GM21381 (cell line): Measurements from ENCODE around the gene MTHFR.
A peak's percentile ranks its signal among the peaks of the same experiment; 100 is the strongest.

Experiments used
- ATAC-seq: cut with Tn5 transposase; IDR thresholded peaks from one replicate; pipeline ENCODE4 v1.9.1; 2021; ENCODE audit warnings: mild to moderate bottlenecking, moderate library complexity; ENCODE audit not compliant: unreplicated experiment

The MTHFR gene

GRCh38 chr1:11799099-11799498, 6.7 kb downstream of the MTHFR start:
- ATAC-seq: no peak

GRCh38 chr1:11797525-11798216, 8.1 kb downstream of the MTHFR start:
- ATAC-seq: no peak

GRCh38 chr1:11796036-11796828, 9.5 kb downstream of the MTHFR start:
- ATAC-seq: no peak

GRCh38 chr1:11795238-11795890, 10.4 kb downstream of the MTHFR start:
- no peak for ATAC-seq

- no peak for ATAC-seq
Measured at GRCh38 chr1:11794446-11795237, 11.1 kb downstream of the MTHFR start.

- ATAC-seq: no peak
Measured at GRCh38 chr1:11793819-11794218, 11.9 kb downstream of the MTHFR start.

- no peak for ATAC-seq
Measured at GRCh38 chr1:11792106-11792505, 13.7 kb downstream of the MTHFR start.

- ATAC-seq: no peak
Measured at GRCh38 chr1:11790880-11791715, 14.7 kb downstream of the MTHFR start.

DNA sequence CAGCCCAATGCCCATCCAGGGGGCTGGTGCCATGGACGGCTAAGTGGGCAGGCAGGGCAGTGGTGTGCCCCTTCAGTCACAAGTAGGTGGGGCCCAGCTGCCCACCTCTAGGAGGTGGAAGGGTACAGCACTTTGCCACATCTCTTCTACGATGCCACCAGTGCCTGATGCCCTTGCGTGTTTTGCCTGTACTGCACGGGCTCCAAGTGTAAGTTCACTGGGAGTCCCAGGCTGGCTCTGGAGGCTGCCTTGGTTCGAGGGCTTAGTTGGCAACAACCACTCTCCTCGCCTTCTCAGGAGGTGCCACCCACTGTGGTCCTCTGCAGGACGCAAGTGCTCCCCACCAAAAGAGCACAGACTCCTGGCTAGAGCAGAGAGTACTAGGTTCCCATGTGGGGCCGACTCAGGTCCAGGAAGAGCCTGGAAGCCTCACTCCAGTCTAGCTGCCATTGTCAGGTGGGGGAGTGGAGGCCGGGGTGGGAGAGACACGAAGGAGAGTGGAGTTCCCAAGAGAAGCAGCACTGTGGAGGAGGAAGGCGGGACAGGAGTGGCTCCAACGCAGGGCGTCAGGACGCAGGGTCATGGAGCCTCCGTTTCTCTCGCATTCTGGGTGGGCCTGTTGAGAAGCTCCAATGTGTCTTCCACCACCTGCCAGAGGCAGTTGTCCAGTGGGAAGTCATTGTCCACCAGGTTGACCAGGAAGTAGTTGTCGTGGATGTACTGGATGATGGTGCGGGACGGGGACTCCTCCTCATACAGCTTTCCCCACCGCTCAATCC, 15.5 kb downstream of the MTHFR start:
- ATAC-seq: no peak

- no peak for ATAC-seq
Measured at GRCh38 chr1:11789126-11790067, 16.4 kb downstream of the MTHFR start.

DNA sequence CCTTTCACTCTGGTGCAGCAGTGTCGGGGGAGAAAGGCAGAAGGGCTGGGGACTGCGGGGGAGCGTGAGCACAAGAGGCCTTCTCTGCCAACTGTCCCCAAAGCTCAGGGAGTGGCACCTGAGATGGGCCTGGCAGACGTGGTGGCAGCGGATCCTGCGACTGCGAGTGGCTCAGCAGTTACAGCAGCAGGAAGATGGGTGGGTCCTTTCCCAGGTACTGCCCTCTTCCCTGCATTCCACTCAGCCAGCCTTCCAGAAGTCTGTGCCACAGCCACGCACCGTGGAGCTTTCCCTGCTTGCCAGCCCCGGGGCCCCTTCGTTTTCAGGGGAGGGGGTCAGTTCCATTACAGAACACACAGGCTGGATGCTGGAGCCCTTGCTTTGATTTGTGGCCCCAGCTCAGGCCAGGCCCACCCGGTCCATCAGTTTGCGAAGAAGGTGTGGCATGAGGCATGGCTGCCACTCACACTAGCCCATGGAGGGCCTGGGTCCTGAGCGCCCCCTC, 17.2 kb downstream of the MTHFR start:
- no peak for ATAC-seq

DNA sequence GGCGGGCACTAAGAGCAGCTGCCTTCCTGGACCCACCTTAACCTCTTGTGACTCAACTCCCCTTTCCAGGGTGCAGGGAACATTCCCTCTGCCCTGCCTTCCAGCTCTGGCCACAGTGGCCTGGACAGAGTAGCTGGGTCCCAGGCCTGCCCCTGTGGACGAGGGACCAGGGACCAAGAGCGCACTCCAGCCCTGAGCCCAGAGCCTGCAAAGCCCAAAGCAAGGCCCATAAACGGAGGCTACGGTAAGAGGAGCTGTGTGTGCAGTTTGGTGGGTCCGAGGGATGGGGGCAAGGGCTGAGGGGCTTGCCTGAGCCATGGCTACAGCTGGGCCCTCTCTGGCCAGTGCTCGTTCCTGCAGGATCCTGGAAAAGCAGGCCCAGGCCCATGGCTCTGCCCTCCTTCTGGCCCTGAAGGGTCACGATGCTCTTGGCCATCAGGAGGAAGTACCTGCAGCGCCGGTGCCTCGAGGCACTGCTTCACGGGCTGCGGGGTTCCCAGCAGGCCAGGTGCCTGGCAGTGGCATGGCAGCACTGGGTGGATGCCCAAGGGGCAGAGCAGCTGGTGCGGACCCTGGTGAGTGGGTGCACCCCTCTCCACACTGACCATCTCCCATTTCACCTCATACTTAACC, 17.8 kb downstream of the MTHFR start:
- no peak for ATAC-seq

DNA sequence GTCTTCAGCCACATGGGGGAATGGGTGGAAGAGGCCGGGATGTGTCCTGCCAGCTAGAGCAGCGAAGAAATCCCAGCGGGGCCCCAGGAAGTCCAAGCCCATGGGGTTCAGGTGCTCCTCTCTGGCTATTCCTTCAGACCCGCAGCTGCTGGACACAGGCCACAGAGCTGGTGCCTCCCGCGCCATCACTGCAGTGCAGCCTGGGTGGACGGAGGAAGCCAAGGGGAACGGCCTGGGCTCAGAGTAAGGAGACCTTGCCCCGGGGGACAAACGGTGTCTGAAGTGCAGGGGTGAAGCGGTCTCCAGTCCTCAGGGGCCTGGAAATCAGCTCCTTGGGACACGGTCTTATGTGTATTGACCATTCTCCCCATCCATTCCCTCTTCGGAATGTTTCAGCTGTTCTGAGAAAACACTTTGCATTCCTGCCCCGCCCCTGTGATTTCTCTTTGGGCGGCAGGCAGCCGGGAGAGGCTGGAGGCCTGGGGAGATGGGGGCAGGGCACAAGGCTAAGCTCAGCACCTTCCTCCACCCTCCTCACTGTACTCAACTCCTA, 18.4 kb downstream of the MTHFR start:
- ATAC-seq: no peak

DNA sequence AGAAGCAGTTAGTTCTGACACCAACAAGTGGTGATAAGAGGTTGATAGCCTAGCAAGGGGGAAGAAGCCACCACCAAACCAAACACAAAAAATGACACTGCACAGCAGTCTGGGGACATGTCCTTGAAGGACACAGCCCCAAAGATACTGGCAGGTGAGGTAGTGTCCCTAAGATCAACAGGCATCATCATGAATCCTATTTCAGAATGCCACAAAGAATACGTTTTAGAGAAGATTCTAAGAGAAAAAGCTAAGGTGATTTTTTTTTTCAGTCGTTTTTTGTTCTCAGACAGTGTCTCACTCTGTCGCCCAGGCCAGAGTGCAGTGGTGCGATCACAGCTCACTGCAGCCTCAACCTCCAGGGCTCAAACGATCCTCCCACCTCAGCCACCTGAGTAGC, 19.6 kb downstream of the MTHFR start:
- ATAC-seq: no peak

DNA sequence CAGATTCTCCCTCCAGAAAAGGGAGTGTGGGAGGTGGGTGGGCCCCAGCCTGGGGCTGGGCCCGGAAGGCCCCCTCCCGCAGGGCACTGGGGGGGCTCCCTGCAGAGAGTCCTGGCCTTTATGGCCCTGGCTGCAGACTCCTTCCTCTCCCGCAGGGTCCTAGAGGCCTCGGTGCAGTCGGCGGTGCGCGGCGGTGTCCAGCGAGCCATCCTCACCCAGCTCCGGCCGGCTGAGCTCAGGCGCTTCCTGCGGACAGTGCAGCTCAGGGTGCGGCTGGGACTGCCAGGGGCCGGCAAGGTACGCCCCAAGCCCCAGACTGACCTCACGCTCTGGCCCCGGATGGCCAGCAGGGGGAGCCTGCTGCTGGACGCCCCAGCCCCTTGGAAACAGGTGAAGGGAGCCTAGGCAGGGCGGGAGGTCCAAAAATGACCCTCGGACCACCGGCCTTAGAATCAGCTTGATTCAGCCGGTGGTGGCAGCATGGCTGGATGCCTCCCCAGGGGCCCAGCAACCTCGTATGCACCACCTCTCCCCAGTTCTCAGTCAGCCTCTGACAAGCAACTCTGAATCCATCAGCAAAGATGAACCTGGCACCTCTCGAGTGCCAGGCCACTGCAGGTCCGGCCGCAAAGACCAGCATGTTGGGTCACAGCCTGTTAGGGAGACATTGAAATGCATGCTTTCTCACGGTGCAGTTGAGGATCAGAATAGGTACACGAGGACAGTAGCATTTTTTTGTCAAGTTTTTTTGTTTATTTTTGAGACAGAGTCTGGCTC, 20.6 kb downstream of the MTHFR start:
- ATAC-seq: peak; percentile 54

GRCh38 chr1:11784256-11784992, 21.3 kb downstream of the MTHFR start:
- ATAC-seq: no peak
